A549 (cell line): ENCODE data around the gene PTPRE.

Source experiments
- NPAS2 ChIP-seq: fragments of 250-450 bp; sonication (Bioruptor Pico); IDR thresholded peaks from 2 replicates; pipeline ENCODE4 v1.8.0; 2022; ENCODE audit warnings: mild to moderate bottlenecking, moderate library complexity, borderline replicate concordance
- POLR2A ChIP-seq: IDR thresholded peaks from 2 replicates; pipeline ENCODE4 v1.6.1; 2012; ENCODE audit warnings: mild to moderate bottlenecking, low read length
- TFCP2L1 ChIP-seq: fragments of 250-450 bp; sonication (Bioruptor Pico); IDR thresholded peaks from 2 replicates; pipeline ENCODE4 v1.5.0; 2021; ENCODE audit warnings: mild to moderate bottlenecking
- TF ChIP-seq, protein P1 (sequence below): fragments of >200 bp; sonication (Bioruptor Twin); formaldehyde crosslinking; IDR thresholded peaks from 3 replicates; pipeline ENCODE4 v1.5.1; 2016

DNA sequence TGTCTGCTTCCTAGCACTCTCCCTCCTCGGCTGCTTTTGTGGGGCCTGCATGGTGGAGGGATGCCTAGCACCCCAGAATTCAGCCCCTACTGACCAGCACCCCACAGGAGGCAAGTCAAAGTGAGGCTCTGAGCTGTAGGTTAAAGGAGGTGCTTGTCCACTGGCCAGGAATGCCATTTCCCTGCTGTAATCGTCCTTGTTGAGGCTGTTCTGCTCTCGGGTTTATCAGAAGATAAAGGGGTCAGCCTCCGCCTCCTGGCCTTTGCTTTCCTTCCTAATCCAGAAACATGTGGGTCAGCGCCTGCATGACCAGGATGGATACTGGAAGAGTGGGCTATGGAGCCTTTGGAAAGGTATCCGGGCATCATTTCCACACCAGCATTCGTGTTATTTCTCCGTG lies 120.4 kb downstream of the PTPRE start:
- TF ChIP-seq, protein P1, sequence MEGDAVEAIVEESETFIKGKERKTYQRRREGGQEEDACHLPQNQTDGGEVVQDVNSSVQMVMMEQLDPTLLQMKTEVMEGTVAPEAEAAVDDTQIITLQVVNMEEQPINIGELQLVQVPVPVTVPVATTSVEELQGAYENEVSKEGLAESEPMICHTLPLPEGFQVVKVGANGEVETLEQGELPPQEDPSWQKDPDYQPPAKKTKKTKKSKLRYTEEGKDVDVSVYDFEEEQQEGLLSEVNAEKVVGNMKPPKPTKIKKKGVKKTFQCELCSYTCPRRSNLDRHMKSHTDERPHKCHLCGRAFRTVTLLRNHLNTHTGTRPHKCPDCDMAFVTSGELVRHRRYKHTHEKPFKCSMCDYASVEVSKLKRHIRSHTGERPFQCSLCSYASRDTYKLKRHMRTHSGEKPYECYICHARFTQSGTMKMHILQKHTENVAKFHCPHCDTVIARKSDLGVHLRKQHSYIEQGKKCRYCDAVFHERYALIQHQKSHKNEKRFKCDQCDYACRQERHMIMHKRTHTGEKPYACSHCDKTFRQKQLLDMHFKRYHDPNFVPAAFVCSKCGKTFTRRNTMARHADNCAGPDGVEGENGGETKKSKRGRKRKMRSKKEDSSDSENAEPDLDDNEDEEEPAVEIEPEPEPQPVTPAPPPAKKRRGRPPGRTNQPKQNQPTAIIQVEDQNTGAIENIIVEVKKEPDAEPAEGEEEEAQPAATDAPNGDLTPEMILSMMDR: no peak
- no peak for TF ChIP-seq NPAS2 (CRISPR knock-in tag)
- no peak for TF ChIP-seq POLR2A
- TF ChIP-seq TFCP2L1 (CRISPR knock-in tag): no peak
